ENCODE results near the gene WDR37.
"Not testable (repeated sequence)": the region's sequence is repeated elsewhere in the genome, so short reads cannot be mapped to it uniquely, and the experiment has no call there.

The WDR37 gene

GRCh38 chr10:1109795-1110673 is 53.8 kb downstream of the WDR37 start:
- DNase-seq = peak; percentile 68

GRCh38 chr10:1110674-1111119 is 54.5 kb downstream of the WDR37 start:
- DNase-seq = no peak

GRCh38 chr10:1114315-1114714 is 58.1 kb downstream of the WDR37 start:
- no peak for DNase-seq

- DNase-seq = no peak
Measured at GRCh38 chr10:1114719-1115606, 58.8 kb downstream of the WDR37 start.

GRCh38 chr10:1115607-1115955 is 59.4 kb downstream of the WDR37 start:
- DNase-seq = no peak

GRCh38 chr10:1116051-1116450 is 59.9 kb downstream of the WDR37 start:
- DNase-seq = no peak

GRCh38 chr10:1116696-1117280 is 60.6 kb downstream of the WDR37 start:
- no peak for DNase-seq

GRCh38 chr10:1117651-1118050 is 61.5 kb downstream of the WDR37 start:
- no peak for DNase-seq

- not testable (repeated sequence) for DNase-seq
Measured at GRCh38 chr10:1118318-1118717, 62.1 kb downstream of the WDR37 start.

GRCh38 chr10:1119027-1119426 is 62.8 kb downstream of the WDR37 start:
- no peak for DNase-seq

- DNase-seq = no peak
Measured at GRCh38 chr10:1119501-1119900, 63.3 kb downstream of the WDR37 start.

GRCh38 chr10:1120306-1120705 is 64.1 kb downstream of the WDR37 start:
- no peak for DNase-seq

GRCh38 chr10:1120801-1121211 is 64.6 kb downstream of the WDR37 start:
- DNase-seq = no peak

- DNase-seq = no peak
Measured at GRCh38 chr10:1121271-1121970, 65.2 kb downstream of the WDR37 start.

GRCh38 chr10:1122349-1122748 is 66.2 kb downstream of the WDR37 start:
- no peak for DNase-seq

GRCh38 chr10:1123198-1123597 is 67.0 kb downstream of the WDR37 start:
- no peak for DNase-seq

- DNase-seq = no peak
Measured at GRCh38 chr10:1123972-1124371, 67.8 kb downstream of the WDR37 start.

- DNase-seq = no peak
Measured at GRCh38 chr10:1124796-1125195, 68.6 kb downstream of the WDR37 start.

GRCh38 chr10:1126461-1126860 is 70.3 kb downstream of the WDR37 start:
- no peak for DNase-seq

GRCh38 chr10:1127629-1128028 is 71.4 kb downstream of the WDR37 start:
- no peak for DNase-seq

GRCh38 chr10:1128115-1128514 is 71.9 kb downstream of the WDR37 start:
- DNase-seq = no peak

- DNase-seq = no peak
Measured at GRCh38 chr10:1128649-1129048, 72.5 kb downstream of the WDR37 start.

- DNase-seq = no peak
Measured at GRCh38 chr10:1130226-1130625, 74.0 kb downstream of the WDR37 start.
